Heart right ventricle (tissue), 16 donors: ENCODE data around the gene FPGT. TPM values are rescaled to one million over a fixed set of nuclear protein-coding genes. Genes with fewer than 3 reads are reported as not detected.
"Not testable (repeated sequence)": the region's sequence is repeated elsewhere in the genome, so short reads cannot be mapped to it uniquely, and the experiment has no call there.

ENCODE experiments used
- ATAC-seq, 8 donors: fragments of 200-7000 bp; cut with Tn5 transposase; one replicate each; pipeline ENCODE4 v1.9.1; 2020; ENCODE audit warnings: mild to moderate bottlenecking in 8 of 8, moderate library complexity in 8 of 8, moderate number of reproducible peaks in 1 of 8
- DNase-seq, 2 donors: peaks; one replicate each; pipeline ENCODE4 v3.0.0-alpha.2; 2020
- H3K27ac ChIP-seq, 10 donors: fragments of 200-600 bp; sonication (generic) in 2 of 10; one replicate each; pipeline versions ENCODE4 v1.5.0 to v1.8.0; 2020 to 2022; ENCODE audit warnings: mild to moderate bottlenecking in 3 of 10
- H3K27me3 ChIP-seq, 7 donors: fragments of 200-600 bp; one replicate each; pipeline ENCODE4 v1.8.0; 2021 to 2022; ENCODE audit warnings: mild to moderate bottlenecking in 2 of 7
- H3K36me3 ChIP-seq, 9 donors: fragments of 200-600 bp; sonication (generic) in 1 of 9; one replicate each; pipeline versions ENCODE4 v1.5.0 to v1.8.0; 2020 to 2022; ENCODE audit warnings: mild to moderate bottlenecking in 2 of 9
- H3K4me1 ChIP-seq, 9 donors: fragments of 200-600 bp; sonication (generic) in 1 of 9; one replicate each; pipeline versions ENCODE4 v1.5.0 to v1.8.0; 2020 to 2022; ENCODE audit warnings: mild to moderate bottlenecking in 4 of 9
- H3K4me3 ChIP-seq, 10 donors: fragments of 200-600 bp; sonication (generic) in 2 of 10; one replicate each; pipeline versions ENCODE4 v1.5.0 to v1.8.0; 2020 to 2022; ENCODE audit warnings: mild to moderate bottlenecking in 7 of 10, moderate library complexity in 2 of 10
- H3K9me3 ChIP-seq, 11 donors: fragments of 200-600 bp in 10 of 11; sonication (generic) in 2 of 11; one replicate each; pipeline versions ENCODE4 v1.5.0 to v1.8.0; 2013 to 2022; ENCODE audit warnings: mild to moderate bottlenecking in 2 of 11, control low read depth in 1 of 11, moderate library complexity in 1 of 11
- WGBS, 2 donors: extraction: QIAGEN DNeasy Blood & Tissue Kit; methylation state at CpG; one replicate each; pipeline ENCODE4 v1.1.7; 2013; ENCODE audit warnings: inconsistent platforms in 1 of 2; 5-methylcytosine and 5-hydroxymethylcytosine counted together
- intact Hi-C, 10 donors: fragments of 100-400 bp; cut with DNase I; formaldehyde crosslinking; loops; one replicate each; pipeline versions ENCODE4 v1.11.1 to v1.14.2; 2022
- long read RNA-seq, 3 donors: library from polyadenylated mRNA; unstranded; transcript quantifications; one replicate each; pipeline ENCODE4 v2.0.0, GENCODE V29; 2020 to 2021
- polyA plus RNA-seq, 2 donors: library from polyadenylated mRNA; stranded (reverse); fragments of 200-250 nt; gene quantifications; one replicate each; pipeline ENCODE4 v1.2.3, GENCODE V29; 2013
- total RNA-seq, 10 donors: library from RNA; stranded (reverse); fragmentation: NEBNext Ultra II Directional in 3 of 10; extraction: Animal tissue kit (Norgen Biotek cat#: 25700) in 3 of 10; gene quantifications; one replicate each; pipeline versions ENCODE4 v1.2.1 to v1.2.4, GENCODE V29; 2021 to 2023
- TF ChIP-seq, protein P1 (sequence below), 9 donors: fragments of 200-600 bp; sonication (generic) in 2 of 9; IDR thresholded peaks; one replicate each; pipeline versions ENCODE4 v1.5.0 to v1.8.0; 2021 to 2022; ENCODE audit warnings: antibody characterized with exemption in 9 of 9, mild to moderate bottlenecking in 5 of 9, moderate library complexity in 1 of 9
- donor health status: Arrhythmogenic right ventricular cardiomyopathy.
- donor health status: ischemic (EF 13 %, LVEDD 7.1; RV severe dilation, severe dysfunction).
- donor health status: healthy with polysubstance abuse.
- donor health status: DM: no; HTN: yes; CAD: no.
- donor health status: DM: no; HTN: no; CAD: no.
- donor health status: ischemic (EF 25% LVEDD 6.9; RV normal size, moderate dysfunction).
- donor health status: ischemic (EF 25% LVEDD 5.7; RV mildly dilated, moderate dysfunction).
- donor health status: healthy.
- donor health status: DM: yes; HTN: yes; CAD: no.
- donor health status: Ischemic cardiomyopathy.
- donor health status: ischemic (EF 35%, LVEDD 5.7; RV mildly dilated, moderate dysfunction).
- donor health status: nonischemic (EF 11% LVEDD 7.7; RV severe dilation, severe dysfunction).
- donor health status: DM: yes; HTN: yes; CAD: no.
- donor health status: PGD.
- donor health status: ischemic (EF 29% LVEDD 5.4; RV normal size, mild dysfunction).
- donor health status: nonischemic (EF 23%, LVEDD 6.1; RV moderate dilation, normal function).

FPGT gene
- total RNA-seq (10 to 100 TPM; 10.4 to 18.7 (median 12.1) TPM), polyA plus RNA-seq (10 to 100 TPM in 1 of 2 donors, 1 to 10 TPM in 1; 5.6 to 10.1 TPM)
- long read RNA-seq, donor 1, transcript FPGT-202 (4 exons, 3,254 nt), result major isoform, 12 of 15 reads
- long read RNA-seq, donor 1, partial matches to known transcripts, result 0 of 15 reads
- long read RNA-seq, donor 1, other reads (novel, unspliced or antisense), result 1 of 15 reads
- long read RNA-seq, donor 2, transcript FPGT-202 (4 exons, 3,254 nt), result major isoform, 14 of 16 reads
- long read RNA-seq, donor 2, partial matches to known transcripts, result 0 of 16 reads
- long read RNA-seq, donor 2, other reads (novel, unspliced or antisense), result 0 of 16 reads
- long read RNA-seq, donor 3, transcript FPGT-202 (4 exons, 3,254 nt), result major isoform, 28 of 36 reads
- long read RNA-seq, donor 3, partial matches to known transcripts, result 2 of 36 reads
- long read RNA-seq, donor 3, other reads (novel, unspliced or antisense), result 3 of 36 reads

DNA sequence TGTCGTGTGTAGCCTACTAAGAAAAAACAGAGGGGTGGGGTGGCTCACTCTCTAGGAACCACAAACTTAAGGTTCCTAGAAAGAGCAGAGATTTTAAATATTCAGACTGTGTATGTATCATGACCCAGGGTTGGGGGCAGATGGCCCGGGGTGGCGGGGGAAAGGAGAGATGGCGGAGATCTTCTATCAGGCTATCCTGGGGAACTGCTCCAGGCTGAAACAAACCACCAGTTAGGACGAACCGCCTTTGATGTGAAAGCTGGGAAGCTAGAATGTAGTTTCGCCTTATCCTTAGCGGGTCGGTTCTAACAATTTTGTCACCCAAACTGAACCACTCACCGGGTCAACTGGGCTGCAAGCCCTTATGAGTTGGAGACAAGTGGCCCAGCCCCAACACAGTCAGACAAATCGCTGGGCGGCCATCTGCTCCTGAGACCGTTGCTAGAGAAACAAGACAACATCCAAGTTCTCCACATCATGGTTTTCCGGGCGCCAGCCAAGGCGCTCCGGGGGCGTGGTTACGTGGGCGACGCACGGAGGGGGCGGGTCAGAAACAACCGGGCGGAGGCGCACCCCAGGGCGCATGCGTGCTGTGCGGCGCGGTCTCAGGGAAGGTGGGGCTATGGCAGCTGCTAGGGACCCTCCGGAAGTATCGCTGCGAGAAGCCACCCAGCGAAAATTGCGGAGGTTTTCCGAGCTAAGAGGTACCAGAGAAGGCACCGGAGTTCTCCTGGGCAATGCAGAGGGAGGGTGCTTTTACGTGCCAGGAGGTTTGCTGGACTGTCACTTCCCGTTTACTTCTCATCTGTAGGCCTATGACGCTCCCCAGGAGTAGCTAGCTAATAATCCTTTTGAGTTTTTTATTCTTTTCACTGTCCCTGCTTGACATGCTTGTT lies at the start of gene FPGT, which contains the start of gene LRRIQ3:
Gene FPGT, plus strand, starts transcription at position 586 of the 896 bp plus-strand sequence. Its CDS starts 37 bp downstream, at position 623.
Gene LRRIQ3, minus strand, starts transcription at position 520 of the 896 bp plus-strand sequence. CDS start 14,492 bp downstream, outside the sequence.
- WGBS, 2 donors, result 4 to 5% methylated on average over 41 of the region's 41 CpGs
- H3K27me3 ChIP-seq, result no peaks in the 10 kb centered on the region
- H3K4me3 ChIP-seq, result peak within 1 kb of the TSS; percentile 54 to 77 (median 66)
- ATAC-seq, result peak; percentile 99 to 100 (median 100)
- H3K9me3 ChIP-seq, result no peaks in the 10 kb centered on the region
- TF ChIP-seq, protein P1, sequence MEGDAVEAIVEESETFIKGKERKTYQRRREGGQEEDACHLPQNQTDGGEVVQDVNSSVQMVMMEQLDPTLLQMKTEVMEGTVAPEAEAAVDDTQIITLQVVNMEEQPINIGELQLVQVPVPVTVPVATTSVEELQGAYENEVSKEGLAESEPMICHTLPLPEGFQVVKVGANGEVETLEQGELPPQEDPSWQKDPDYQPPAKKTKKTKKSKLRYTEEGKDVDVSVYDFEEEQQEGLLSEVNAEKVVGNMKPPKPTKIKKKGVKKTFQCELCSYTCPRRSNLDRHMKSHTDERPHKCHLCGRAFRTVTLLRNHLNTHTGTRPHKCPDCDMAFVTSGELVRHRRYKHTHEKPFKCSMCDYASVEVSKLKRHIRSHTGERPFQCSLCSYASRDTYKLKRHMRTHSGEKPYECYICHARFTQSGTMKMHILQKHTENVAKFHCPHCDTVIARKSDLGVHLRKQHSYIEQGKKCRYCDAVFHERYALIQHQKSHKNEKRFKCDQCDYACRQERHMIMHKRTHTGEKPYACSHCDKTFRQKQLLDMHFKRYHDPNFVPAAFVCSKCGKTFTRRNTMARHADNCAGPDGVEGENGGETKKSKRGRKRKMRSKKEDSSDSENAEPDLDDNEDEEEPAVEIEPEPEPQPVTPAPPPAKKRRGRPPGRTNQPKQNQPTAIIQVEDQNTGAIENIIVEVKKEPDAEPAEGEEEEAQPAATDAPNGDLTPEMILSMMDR (IDR thresholded peaks at IDR 0.05), result peak in 1 of 9 donors; percentile 9
- H3K27ac ChIP-seq, result peak within 1 kb of the TSS in 9 of 10 donors; percentile 77 to 92 (median 85)
- DNase-seq, result peak; percentile 95 to 98
- peaks cover 0 to 33% (median 0%) of the 10 kb centered on the region in 9 donors for H3K36me3 ChIP-seq
- H3K4me1 ChIP-seq, result peaks cover 0 to 26% (median 14%) of the 10 kb centered on the region in 9 donors
- intact Hi-C loops, result loop anchor here in 1 of 10 donors (5.0 kb wide), 2 partner anchors 199 to 274 kb away; no protein-coding TSS in a partner anchor

DNA sequence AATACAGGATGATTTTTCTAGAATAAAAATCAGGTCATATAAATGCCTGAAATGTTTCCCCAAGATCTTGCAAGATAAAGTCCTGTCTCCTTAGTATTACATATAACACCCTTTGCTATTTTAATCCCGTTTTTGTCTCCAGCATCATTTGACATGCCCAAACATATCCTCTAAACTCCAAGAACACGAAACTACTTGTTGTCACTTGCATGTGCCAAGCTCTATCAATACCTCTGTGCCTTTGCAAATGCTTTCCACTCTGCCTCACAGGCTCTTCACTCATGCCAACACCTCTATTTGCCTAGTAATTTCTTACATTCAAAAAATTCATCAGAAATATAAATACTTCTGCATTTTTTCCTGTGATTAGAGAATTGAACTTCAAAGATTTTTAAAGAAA lies 38.0 kb upstream of the FPGT start:
- 28 to 47% methylated on average over 2 of the region's 2 CpGs for WGBS, 2 donors
- no peaks in the 10 kb centered on the region for H3K27me3 ChIP-seq
- no peak for DNase-seq
- no peaks in the 10 kb centered on the region for H3K9me3 ChIP-seq
- no peaks in the 10 kb centered on the region for H3K36me3 ChIP-seq
- H3K4me1 ChIP-seq, result no peaks in the 10 kb centered on the region
- ATAC-seq, result no peak
- TF ChIP-seq, protein P1 (IDR thresholded peaks at IDR 0.05), result no peak
- no peak overlapping the region for H3K4me3 ChIP-seq
- intact Hi-C loops, result no loop called here
- H3K27ac ChIP-seq, result no peak overlapping the region

DNA sequence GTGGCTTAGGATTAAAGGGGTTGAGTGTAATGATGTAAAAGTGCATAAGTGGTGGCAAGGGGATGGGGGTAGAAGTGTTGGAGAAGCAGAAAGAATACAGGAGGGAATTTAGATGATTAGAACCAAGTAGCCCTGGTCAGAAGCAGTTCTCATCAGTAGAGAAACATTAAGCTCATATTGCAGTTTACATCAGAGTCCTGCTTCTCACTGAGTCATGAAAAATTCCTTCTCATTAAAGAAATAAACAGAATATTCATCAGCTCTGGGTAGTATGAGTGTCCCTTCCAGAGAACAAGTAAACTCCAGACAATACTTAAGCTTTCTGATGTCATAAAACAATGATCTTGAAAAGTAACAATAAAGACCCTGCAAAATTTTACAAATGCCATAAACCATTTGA lies 36.5 kb upstream of the FPGT start:
- no peaks in the 10 kb centered on the region for H3K36me3 ChIP-seq
- H3K27ac ChIP-seq, result no peak overlapping the region
- no peaks in the 10 kb centered on the region for H3K9me3 ChIP-seq
- DNase-seq (no peak), ATAC-seq (no peak)
- no peak overlapping the region for H3K4me3 ChIP-seq
- TF ChIP-seq, protein P1 (IDR thresholded peaks at IDR 0.05), result no peak
- intact Hi-C loops, result no loop called here
- H3K4me1 ChIP-seq, result no peaks in the 10 kb centered on the region
- no peaks in the 10 kb centered on the region for H3K27me3 ChIP-seq

DNA sequence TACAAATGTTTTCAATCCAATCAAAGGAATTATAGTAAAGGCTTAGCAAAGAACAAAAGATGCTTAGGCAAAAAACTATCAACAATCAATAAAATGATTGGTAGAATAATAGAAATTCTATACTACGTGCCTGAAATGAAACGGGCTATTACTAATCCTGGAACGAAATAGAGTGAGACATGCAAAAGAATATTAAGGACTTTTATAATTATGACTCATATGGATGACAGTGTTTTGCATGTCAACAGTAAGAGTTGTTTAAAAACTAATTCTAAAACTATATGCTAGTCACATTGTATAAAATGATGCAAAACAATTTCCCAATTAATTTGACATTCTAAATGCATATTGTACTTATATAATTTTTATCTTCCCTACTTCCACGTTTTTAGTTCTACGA lies 35.7 kb upstream of the FPGT start:
- Histone ChIP-seq H3K36me3 (no peaks in the 10 kb centered on the region), H3K27me3 (no peaks in the 10 kb centered on the region), H3K4me3 (no peak overlapping the region), H3K4me1 (no peaks in the 10 kb centered on the region), H3K27ac (no peak overlapping the region), H3K9me3 (no peaks in the 10 kb centered on the region)
- ATAC-seq (no peak), DNase-seq (no peak)
- 73 to 76% methylated on average over 5 of the region's 5 CpGs for WGBS, 2 donors
- intact Hi-C loops, result no loop called here
- TF ChIP-seq, protein P1 (IDR thresholded peaks at IDR 0.05), result no peak

DNA sequence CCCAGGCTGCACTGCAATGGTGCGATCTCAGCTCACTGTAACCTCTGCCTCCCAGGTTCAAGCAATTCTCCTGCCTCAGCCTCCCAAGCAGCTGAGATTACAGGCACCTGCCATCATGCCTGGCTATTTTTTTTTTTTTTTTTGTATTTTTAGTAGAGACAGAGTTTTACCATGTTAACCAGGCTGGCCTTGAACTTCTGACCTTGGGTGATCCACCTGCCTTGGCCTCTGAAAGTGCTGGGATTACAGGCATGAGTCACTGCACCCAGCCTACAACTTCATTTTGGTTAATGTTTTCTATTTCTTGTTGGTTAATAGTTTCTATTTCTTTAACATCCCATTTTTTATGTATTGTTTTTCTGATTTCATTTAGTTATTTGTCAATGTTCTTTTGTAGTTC lies 23.6 kb upstream of the FPGT start:
- H3K4me3 ChIP-seq, H3K4me1 ChIP-seq, DNase-seq, H3K27me3 ChIP-seq, H3K36me3 ChIP-seq, ATAC-seq, intact Hi-C loops, H3K27ac ChIP-seq: not testable (repeated sequence)
- H3K9me3 ChIP-seq, result peaks cover 0 to 29% (median 16%) of the 10 kb centered on the region in 11 donors
- WGBS, 2 donors, result 79 to 90% methylated on average over 1 of the region's 1 CpG
